Prostate gland (tissue), 2 donors: ENCODE measurements around the gene BCL7A.

ENCODE experiments used
- POLR2A ChIP-seq: fragments of 450-650 bp; IDR thresholded peaks from one replicate; pipeline ENCODE4 v1.6.1; 2016; ENCODE audit warnings: antibody characterized with exemption, mild to moderate bottlenecking
- POLR2AphosphoS5 ChIP-seq: sonication (generic); formaldehyde crosslinking; IDR thresholded peaks from one replicate; pipeline ENCODE4 v1.6.1; 2017; ENCODE audit warnings: antibody characterized with exemption
- TF ChIP-seq, protein P1 (sequence below), 4 experiments: fragments of 200-600 bp in 2 of 4; fragments of 450-650 bp in 2 of 4; sonication (generic) in 2 of 4; IDR thresholded peaks; 1 replicate in 3 of 4; 2 replicates in 1 of 4; pipeline ENCODE4 v1.5.1; 2016 to 2019; ENCODE audit warnings: antibody characterized with exemption in 4 of 4, mild to moderate bottlenecking in 2 of 4, moderate library complexity in 2 of 4

GRCh38 chr12:122030424-122031035 is 8.8 kb downstream of the BCL7A start:
- TF ChIP-seq POLR2A, result no peak
- TF ChIP-seq, protein P1, sequence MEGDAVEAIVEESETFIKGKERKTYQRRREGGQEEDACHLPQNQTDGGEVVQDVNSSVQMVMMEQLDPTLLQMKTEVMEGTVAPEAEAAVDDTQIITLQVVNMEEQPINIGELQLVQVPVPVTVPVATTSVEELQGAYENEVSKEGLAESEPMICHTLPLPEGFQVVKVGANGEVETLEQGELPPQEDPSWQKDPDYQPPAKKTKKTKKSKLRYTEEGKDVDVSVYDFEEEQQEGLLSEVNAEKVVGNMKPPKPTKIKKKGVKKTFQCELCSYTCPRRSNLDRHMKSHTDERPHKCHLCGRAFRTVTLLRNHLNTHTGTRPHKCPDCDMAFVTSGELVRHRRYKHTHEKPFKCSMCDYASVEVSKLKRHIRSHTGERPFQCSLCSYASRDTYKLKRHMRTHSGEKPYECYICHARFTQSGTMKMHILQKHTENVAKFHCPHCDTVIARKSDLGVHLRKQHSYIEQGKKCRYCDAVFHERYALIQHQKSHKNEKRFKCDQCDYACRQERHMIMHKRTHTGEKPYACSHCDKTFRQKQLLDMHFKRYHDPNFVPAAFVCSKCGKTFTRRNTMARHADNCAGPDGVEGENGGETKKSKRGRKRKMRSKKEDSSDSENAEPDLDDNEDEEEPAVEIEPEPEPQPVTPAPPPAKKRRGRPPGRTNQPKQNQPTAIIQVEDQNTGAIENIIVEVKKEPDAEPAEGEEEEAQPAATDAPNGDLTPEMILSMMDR (IDR thresholded peaks at IDR 0.05), result no peak
- no peak for TF ChIP-seq POLR2AphosphoS5
